ENCODE data around the gene GBX2.

Gene GBX2

GRCh38 chr2:236122236-236122635 lies 46.0 kb downstream of the GBX2 start:
- H3K27ac Mint-ChIP-seq (ENCODE audit: low read depth) = no peak overlapping the region
- no peaks in the 10 kb centered on the region for H3K27me3 Mint-ChIP-seq
- ATAC-seq (replicated peaks; ENCODE audit: extremely low read depth, poor library complexity, severe bottlenecking) = no peak
- H3K4me1 Mint-ChIP-seq = no peaks in the 10 kb centered on the region
- DNase-seq (ENCODE audit: low spot score in 2 of 2) = no peak
- no peaks in the 10 kb centered on the region for H3K9me3 Mint-ChIP-seq
- peaks cover 4% of the 10 kb centered on the region for H3K36me3 Mint-ChIP-seq (ENCODE audit: insufficient read depth)
- no peak overlapping the region for H3K4me3 Mint-ChIP-seq

GRCh38 chr2:236121546-236121945 lies 46.6 kb downstream of the GBX2 start:
- ATAC-seq (replicated peaks; ENCODE audit: extremely low read depth, poor library complexity, severe bottlenecking) = no peak
- Mint-ChIP-seq H3K4me3 (no peak overlapping the region), H3K9me3 (no peaks in the 10 kb centered on the region), H3K27ac (ENCODE audit: low read depth) (no peak overlapping the region), H3K27me3 (no peaks in the 10 kb centered on the region), H3K4me1 (no peaks in the 10 kb centered on the region), H3K36me3 (ENCODE audit: insufficient read depth) (peaks cover 4% of the 10 kb centered on the region)
- no peak for DNase-seq (ENCODE audit: low spot score in 2 of 2)

- Mint-ChIP-seq H3K9me3 (no peaks in the 10 kb centered on the region), H3K36me3 (ENCODE audit: insufficient read depth) (peaks cover 4% of the 10 kb centered on the region), H3K4me1 (no peaks in the 10 kb centered on the region), H3K27ac (ENCODE audit: low read depth) (no peak overlapping the region), H3K27me3 (no peaks in the 10 kb centered on the region), H3K4me3 (no peak overlapping the region)
- DNase-seq (ENCODE audit: low spot score in 2 of 2) (no peak), ATAC-seq (replicated peaks; ENCODE audit: extremely low read depth, poor library complexity, severe bottlenecking) (no peak)
Measured at GRCh38 chr2:236120829-236121228, 47.4 kb downstream of the GBX2 start.

- Mint-ChIP-seq H3K27me3 (no peaks in the 10 kb centered on the region), H3K36me3 (ENCODE audit: insufficient read depth) (peaks cover 3% of the 10 kb centered on the region), H3K4me3 (no peak overlapping the region), H3K4me1 (no peaks in the 10 kb centered on the region), H3K27ac (ENCODE audit: low read depth) (no peak overlapping the region), H3K9me3 (no peaks in the 10 kb centered on the region)
- DNase-seq (ENCODE audit: low spot score in 2 of 2) (no peak), ATAC-seq (replicated peaks; ENCODE audit: extremely low read depth, poor library complexity, severe bottlenecking) (no peak)
Measured at GRCh38 chr2:236120141-236120601, 48.0 kb downstream of the GBX2 start.

GRCh38 chr2:236119476-236119875 lies 48.7 kb downstream of the GBX2 start:
- Mint-ChIP-seq H3K27ac (ENCODE audit: low read depth) (no peak overlapping the region), H3K27me3 (no peaks in the 10 kb centered on the region), H3K9me3 (no peaks in the 10 kb centered on the region), H3K4me1 (no peaks in the 10 kb centered on the region), H3K4me3 (no peak overlapping the region), H3K36me3 (ENCODE audit: insufficient read depth) (no peaks in the 10 kb centered on the region)
- ATAC-seq (replicated peaks; ENCODE audit: extremely low read depth, poor library complexity, severe bottlenecking) = no peak
- DNase-seq (ENCODE audit: low spot score in 2 of 2) = no peak

GRCh38 chr2:236119003-236119402 lies 49.2 kb downstream of the GBX2 start:
- no peaks in the 10 kb centered on the region for H3K9me3 Mint-ChIP-seq
- no peak for DNase-seq (ENCODE audit: low spot score in 2 of 2)
- no peaks in the 10 kb centered on the region for H3K4me1 Mint-ChIP-seq
- no peak overlapping the region for H3K27ac Mint-ChIP-seq (ENCODE audit: low read depth)
- no peaks in the 10 kb centered on the region for H3K27me3 Mint-ChIP-seq
- no peak overlapping the region for H3K4me3 Mint-ChIP-seq
- no peak for ATAC-seq (replicated peaks; ENCODE audit: extremely low read depth, poor library complexity, severe bottlenecking)
- H3K36me3 Mint-ChIP-seq (ENCODE audit: insufficient read depth) = no peaks in the 10 kb centered on the region

- no peaks in the 10 kb centered on the region for H3K36me3 Mint-ChIP-seq (ENCODE audit: insufficient read depth)
- no peak overlapping the region for H3K27ac Mint-ChIP-seq (ENCODE audit: low read depth)
- DNase-seq (ENCODE audit: low spot score in 2 of 2) (no peak), ATAC-seq (replicated peaks; ENCODE audit: extremely low read depth, poor library complexity, severe bottlenecking) (no peak)
- no peaks in the 10 kb centered on the region for H3K9me3 Mint-ChIP-seq
- no peak overlapping the region for H3K4me3 Mint-ChIP-seq
- H3K27me3 Mint-ChIP-seq = no peaks in the 10 kb centered on the region
- H3K4me1 Mint-ChIP-seq = no peaks in the 10 kb centered on the region
Measured at GRCh38 chr2:236117861-236118269, 50.3 kb downstream of the GBX2 start.

GRCh38 chr2:236117401-236117800 lies 50.8 kb downstream of the GBX2 start:
- Mint-ChIP-seq H3K27me3 (no peaks in the 10 kb centered on the region), H3K9me3 (no peaks in the 10 kb centered on the region), H3K27ac (ENCODE audit: low read depth) (no peak overlapping the region), H3K4me3 (no peak overlapping the region), H3K36me3 (ENCODE audit: insufficient read depth) (no peaks in the 10 kb centered on the region), H3K4me1 (peaks cover 4% of the 10 kb centered on the region)
- no peak for ATAC-seq (replicated peaks; ENCODE audit: extremely low read depth, poor library complexity, severe bottlenecking)
- no peak for DNase-seq (ENCODE audit: low spot score in 2 of 2)
